Hematopoietic multipotent progenitor cell treated with erythropoietin and hydrocortisone succinate and interleukin-3 and kit ligand, for 6 days (in vitro differentiated cells): Measurements from ENCODE around the gene SCGB1A1.
A peak's percentile ranks its signal among the peaks of the same experiment; 100 is the strongest.
"Not testable (repeated sequence)": the region's sequence is repeated elsewhere in the genome, so short reads cannot be mapped to it uniquely, and the experiment has no call there.

ENCODE experiments used
- DNase-seq: peaks from one replicate; pipeline ENCODE4 v3.0.0-alpha.2; 2015

Gene SCGB1A1

DNA sequence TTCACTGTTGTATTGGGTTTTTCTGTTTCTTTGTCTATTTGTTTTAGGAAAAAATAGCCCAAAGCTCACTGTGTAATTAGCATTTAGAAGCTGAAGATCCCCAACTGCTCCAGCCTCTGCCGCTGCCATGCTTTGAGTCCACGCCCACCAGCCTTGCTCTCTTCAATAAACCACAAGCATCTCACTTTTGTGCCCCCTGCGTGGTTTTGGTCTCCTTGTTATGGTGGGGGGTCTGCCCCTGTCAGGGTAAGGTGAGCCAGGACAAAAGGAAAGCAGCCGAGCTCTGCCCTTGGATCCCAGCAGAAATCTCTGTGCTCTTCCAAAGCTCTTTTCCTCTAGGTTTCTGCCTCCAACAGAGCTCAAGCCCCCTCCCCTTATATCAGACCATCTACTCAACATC lies 4.2 kb downstream of the SCGB1A1 start:
- no peak for DNase-seq

DNA sequence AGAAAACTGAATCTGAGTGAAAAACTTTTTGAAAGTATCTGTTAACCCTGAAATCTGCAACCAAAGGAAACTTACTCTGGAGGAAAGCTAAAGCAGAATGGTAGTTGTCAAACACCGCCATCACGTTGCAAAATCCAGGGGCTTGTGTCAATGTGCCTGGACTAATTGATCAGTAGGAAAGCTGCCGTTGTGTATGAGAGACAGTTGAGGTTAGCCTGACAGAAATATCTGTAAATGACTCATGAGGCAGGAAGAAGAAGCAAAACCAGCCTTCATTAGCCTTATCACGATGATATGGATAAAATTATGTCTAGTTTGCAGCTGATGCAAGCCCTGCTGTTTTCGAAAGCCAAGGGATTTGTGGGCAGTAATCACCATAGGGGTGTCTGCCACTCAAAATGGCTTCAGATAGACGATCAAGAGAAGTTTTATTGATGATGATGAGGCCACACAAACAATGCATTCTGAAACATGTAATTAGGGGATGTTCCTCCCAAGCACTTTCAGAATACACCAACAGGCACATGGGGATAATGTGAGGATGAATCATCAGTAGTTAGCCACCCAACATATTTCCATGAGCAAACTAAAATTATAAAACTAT lies 8.9 kb downstream of the SCGB1A1 start:
- DNase-seq: peak; percentile 74

DNA sequence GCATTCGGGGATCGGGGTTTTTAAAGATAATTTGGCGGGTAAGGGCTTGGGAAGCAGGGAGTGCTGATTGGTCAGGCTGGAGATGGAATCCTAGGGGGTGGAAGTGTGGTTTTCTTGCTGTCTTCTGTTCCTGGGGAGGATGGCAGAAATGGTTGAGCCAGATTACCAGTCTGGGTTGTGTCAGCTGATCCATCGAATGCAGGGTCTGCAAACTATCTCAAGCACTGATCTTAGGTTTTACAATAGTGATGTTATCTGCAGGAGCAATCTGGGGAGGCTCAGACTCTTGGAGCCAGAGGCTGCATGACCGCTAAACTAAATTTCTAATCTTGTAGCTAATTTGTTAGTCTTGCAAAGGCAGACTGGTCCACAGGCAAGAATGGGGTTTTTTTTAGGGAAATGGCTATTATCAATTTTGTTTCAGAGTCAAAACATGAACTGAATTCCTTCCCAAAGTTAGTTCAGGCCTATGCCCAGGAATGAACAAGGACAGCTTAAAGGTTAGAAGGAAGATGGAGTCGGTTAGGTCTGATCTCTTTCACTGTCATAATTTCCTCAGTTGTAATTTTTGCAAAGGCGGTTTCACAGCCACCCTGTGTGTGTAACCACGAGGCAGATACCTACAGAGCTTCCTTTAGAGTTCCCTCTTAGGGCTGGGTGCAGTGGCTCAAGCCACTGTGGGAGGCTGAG lies 10.2 kb downstream of the SCGB1A1 start:
- DNase-seq: peak; percentile 58

DNA sequence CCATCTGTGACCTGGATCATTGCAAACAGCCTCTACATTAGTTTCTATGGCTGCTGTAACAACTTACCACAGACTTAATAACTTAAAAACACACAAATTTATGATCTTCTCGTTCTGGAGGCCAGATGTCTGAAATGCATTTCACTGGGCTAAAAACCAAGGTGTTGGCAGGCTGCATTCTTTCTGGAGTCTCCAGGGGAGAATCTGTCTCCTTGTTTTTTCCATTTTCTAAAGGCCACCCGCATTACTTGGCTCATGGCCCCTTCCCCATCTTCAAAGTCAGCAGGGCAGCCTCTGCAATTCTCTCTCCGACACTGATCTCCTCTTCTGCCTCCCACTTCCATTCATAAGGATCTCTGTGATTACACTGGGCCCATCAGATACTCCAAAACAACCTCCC lies 11.6 kb downstream of the SCGB1A1 start:
- DNase-seq: no peak

DNA sequence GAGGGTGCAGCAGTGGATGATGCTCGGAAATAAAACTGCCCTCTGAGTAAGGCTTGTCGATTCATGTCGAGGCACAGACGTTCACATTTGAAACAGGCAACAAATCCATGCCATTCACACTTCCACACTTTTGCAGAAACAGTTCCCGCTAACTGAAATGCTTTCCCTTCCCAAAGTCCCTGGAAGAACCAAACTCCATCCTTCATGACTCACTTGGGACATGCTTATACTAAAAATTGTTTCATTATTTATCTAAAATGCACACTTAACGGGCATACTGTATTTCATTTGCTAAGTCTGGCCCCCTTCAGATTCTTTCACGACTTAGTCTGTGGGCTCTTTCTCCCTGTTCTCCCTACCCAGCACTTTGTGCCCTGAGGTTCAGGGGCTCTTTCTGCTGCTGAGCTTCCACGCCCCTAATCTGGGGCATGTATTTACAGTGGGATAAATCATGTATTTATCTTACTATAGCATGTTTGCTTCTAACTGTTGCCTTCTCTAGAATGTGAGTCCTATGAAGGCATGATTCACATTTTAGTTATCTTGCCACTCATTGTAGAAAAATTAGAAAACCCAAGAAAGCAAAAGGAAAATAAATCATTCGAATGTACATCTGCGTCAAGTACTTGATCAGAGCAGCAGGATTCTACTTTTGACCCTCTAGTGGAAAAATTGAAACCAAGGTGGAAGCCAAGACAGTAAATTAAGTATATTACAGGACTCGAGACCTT lies 12.5 kb downstream of the SCGB1A1 start:
- no peak for DNase-seq

DNA sequence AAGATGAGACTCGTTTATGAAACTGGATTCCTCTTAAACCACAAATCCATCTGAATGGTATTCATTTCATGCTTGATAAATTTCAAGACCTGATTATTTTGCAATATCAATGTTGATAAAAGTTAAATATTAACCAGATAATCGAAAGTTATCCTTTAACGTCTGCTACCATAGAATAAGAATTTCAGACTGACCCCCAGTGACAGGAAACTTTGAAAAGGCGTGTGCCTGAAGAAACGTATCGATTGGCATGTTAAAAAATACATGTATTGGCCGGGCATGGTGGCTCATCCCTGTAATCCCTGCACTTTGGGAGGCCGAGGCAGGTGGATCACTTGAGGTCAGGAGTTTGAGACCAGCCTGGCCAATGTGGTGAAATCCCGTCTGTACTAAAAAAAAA lies 13.9 kb downstream of the SCGB1A1 start:
- DNase-seq: no peak

DNA sequence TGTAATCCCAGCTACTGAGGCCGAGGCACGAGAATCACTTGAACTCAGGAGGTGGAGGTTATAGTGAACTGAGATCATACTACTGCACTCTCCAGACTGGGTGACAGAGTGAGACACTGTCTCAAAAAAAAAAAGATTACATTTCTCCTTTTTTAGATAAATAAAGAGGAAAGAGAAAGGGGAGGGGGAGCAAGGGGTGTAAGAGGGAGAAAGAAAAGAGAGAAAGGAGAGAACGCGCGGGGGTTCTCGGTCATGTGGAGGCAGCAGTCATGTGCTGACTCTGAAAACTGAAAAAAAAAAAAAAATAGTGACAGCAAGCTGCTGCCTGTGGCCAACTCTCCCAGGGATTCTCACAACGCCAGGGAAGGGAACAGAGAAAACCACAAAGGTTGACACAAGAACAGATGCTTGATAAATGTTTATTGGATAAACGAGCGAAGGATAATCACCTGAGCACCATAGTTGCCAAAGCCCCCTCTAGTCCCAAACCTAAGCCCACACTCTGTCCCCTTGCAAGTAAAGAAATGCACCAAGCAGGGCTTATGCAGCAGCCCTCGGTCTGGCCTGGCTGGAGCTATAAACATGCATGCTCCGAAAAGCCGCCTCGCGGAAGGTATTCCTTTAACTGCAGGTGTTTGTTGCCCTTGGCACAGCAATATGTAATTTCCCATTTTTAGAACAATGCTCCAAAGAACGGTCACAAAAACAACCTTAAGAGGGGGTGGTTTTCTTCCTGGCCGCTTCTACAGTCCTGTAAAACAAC lies 14.5 kb downstream of the SCGB1A1 start:
- no peak for DNase-seq

DNA sequence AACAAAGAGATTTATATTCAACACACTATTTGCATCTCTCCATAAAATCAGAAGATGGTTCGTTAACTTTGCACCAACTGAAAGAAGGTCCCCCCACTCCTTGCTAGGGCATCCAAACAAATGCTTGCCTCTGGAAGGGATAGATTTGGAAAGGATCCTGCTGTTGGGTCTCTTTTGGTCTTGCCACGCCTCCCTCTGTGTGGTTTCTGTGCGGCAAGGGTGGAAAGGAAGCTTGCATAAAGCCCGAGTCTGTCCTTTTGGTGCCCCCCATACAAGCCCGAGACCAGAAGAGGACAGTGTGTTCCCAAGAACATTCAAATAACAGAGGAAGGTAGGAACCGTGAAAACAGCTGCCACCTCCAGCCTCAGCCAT lies 15.1 kb downstream of the SCGB1A1 start:
- DNase-seq: peak; percentile 56

DNA sequence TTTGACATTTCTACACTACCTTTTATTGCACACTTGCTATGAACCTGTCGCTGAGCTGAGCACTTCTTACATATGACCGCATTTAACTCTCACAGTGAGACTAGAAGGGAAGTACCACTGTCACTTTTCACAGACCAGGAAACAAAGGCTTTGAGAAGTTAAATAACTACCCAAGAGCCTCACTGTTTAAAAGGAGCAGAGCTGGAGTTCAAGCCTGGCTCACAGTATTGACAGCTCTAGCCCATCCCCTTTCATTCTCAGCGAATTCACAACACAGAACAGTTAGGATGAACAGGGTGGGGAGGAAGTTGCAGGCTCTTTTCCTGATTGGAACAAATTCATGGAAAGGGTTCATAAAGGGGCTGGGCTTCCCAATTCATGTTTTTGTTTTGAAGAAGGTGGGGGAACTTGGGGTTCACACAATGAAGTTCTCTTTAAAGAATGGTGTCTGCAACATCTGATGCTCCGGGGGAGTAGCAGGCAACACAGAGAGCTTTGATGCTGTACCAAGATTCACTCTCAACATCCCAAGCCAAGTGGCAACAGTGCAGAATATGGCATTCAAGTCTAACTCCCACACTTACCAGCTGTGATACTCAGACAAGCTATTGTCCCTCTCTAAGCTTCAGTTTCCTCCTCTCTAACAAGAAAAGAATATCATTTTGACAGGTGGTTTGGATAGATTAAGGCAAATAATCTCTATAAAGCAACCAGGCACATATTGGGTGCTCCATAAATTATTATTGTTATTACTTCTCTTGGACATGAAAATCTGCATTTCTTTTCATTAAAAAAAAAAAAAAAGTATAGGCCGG lies 17.2 kb downstream of the SCGB1A1 start:
- peak; percentile 49 for DNase-seq

DNA sequence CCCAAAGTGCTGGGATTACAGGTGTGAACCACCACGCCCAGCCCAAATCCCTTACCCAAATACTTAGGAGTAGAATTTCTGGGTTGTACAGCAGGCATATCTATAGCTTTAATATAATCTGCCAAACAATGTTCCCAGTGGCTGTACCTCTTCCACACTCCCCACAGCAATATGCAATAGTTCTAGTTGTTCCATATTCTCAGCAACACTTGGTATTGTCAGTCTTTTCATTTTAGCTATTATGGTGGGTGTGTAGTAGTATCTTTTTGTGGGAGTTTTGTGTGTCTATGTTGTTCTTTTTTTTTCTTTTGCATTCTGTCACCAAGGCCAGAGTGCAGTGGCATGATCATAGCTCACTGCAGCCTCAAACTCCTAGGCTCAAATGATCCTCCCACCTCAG lies 18.8 kb downstream of the SCGB1A1 start:
- no peak for DNase-seq

DNA sequence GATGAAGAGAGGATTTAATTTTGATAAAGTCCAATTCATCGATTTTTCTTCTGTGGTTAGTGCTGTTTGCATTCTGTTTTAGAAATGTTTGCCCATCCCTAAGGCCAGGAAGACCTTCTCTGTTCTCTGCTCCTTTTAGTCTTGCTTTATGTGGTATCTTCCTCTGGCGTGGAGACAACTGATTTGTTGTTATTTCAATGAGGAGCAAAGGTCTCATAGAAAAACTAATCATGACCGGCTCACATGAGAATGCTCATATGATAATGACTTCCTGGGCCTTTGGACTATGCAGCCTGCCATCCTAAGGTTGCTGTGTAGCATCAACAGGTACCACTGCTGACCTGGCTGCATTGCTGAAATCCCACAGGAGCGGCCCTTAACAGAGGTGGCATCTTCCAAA lies 19.8 kb downstream of the SCGB1A1 start:
- no peak for DNase-seq

DNA sequence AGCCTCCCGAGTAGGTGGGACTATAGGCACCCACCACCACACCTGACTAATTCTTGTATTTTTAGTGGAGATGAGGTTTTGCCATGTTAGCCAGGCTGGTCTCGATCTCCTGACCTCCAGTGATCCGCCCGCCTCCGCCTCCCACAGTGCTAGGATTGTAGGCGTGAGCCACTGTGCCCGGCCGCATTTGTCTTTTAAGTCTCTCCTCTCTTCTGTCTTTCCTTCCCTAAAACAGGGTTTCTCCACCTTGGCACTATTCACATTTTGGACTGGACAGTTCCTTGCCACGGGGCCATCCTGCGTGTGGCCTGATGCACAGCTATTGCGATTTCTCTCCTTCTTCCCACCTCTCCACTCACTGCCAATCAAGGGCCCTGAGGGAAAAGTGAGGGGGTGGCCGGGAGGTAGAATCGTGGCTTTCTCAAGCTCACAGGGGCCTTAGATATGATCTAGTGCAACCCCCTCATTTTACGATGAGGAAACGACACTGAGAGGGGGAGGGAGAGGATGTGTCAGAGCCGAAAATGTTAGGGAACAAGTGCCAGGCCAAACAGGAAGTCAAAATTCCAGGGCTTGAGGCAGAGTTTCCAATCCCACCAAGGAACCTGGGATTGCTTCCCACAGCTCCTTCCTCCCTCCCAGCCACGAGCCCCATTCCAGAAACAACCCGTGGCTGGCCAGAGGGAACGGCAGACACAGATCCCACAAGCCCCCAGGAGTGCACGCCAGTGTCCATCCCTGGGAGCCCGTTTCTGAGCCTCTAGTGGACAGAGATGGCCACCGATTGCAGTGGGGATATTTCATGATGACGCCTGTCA lies 21.2 kb downstream of the SCGB1A1 start:
- no peak for DNase-seq

DNA sequence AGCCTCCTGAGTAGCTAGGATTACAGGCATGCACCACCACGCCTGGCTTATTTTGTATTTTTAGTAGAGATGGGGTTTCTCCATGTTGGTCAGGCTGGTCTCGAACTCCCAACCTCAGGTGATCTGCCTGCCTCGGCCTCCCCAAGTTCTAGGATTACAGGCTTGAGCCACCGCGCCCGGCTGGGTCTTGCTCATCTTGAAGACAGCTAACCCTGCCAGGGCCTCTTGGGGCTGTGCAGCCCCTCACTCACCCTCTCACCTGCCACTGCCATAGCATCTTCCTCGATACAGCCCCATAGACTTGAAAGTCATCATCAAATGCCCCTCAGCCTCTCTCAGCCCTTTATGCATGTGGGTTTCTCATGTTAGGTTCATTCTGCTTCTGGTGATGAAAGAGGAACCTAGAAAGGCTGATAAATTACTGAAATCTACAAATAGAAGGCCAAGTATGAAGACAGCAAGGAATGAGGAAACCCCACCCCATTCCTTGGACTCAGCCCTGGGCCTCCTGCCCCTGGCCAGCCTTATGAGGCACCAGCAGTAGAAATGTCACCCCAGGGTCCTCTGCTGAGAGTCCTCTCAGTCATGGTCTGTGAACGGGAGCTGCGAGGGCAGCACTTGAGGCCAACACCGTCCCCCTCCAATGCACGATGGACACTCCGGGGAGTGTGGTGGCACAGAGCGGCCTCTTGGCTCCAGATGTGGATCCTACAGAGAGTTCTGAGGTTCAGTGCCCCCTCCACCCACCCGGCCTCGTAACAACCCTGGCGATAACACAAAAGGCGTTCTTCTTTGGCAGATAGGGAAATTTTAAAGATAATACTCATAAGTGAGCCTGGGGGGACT lies 24.8 kb downstream of the SCGB1A1 start:
- DNase-seq: peak; percentile 42

DNA sequence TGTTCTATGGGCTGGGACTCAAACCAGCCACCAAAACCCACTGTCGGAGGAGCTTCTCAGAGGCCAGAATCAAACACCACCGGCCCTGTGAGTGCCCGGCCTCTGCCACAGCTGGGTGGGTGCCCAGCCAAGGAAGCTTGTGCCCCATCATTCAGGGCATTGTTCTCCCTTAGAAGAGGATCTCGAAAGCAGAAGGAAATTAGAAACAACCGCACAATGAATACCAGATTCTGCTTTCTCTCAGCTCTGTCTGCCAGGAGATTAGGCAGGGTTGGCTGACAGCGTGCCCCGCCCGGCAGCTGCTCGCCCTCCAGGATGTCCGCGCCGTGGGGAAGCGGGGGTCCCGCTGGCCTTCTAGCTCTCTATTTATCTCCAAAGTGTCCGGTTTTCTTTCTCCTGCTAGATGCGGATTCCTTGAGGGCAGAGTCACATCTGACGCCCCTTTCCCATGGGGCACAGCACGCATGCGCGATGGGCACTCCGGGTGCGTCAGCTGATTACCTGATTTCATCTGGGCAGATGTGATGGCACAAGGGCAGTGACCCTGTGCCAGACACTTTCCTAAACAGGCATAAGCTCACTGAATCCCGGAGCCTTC lies 25.5 kb downstream of the SCGB1A1 start:
- DNase-seq: peak; percentile 73

DNA sequence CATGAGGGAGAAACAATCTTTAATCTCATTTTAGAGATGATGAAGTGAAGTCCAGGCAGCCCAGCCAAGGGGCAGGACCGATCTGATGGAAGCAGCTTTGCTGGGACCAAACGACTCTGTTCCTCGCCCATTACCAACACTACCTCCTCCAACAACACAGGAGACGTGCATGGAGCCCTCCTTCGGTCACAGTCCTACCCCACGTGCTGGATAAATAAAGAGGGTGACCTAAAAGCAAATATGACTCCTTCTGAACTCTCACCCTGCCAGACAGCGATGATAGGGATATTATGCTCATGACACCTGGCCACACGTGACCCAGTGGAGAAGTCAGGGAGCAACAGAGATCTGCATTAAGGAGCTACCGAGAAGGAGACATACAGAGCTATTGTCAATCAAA lies 26.0 kb downstream of the SCGB1A1 start:
- no peak for DNase-seq

DNA sequence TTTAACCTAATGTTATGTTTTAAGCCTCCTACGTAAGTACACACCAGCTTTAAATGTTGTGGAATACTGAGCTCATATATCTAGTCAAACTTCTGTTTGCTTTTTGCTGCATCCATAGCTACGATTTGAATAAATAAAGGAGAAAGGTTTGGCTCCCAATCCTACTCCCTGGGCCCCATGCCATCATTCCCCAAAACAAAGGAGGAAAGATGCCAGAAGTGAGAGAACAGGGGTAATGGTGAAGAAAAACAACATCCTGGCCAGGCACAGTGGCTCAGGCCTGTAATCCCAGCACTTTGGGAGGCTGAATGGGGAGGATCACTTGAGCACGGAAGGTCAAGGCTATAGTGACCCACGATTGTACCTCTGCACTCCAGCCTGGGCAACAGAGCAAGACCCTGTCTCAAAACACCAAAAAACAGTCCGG lies 26.5 kb downstream of the SCGB1A1 start:
- DNase-seq: no peak

DNA sequence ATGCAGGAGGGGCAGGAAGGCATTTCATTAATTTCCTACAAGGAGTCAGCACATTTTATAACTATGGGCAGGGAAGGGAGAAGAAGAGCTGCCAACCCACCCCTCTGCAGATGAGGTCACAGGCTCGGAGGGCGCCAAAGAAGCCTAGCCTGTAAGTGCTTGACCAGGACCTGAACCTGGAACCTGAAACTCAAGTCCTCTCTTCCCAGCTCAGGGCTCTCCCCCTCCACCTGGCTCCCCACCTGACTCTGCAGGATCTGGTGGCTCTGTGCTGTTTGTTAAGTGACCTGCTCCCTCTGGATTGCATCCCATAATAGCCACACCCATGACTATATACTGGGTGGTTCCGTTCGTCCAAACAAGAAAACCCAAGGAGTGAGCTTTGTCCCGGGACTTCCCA lies 27.3 kb downstream of the SCGB1A1 start:
- DNase-seq: no peak

DNA sequence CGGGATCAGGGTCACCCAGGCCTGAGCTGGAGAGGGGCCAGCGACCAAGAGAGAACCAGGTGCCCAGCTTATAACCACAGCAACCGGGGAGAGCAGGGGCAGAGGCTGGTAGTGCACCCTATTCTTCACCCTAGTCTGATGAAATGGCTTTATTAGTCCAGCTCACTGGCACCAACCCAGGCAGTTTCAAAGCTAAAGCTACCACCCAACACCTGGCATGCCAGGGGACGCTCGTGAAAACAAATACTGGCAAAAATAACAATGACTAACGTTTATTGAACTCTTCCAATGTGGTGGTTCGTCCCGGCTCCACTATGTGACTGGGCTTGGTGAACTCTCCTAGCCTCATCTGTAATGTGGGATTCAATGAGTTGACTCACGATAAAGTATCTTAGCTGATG lies 30.6 kb downstream of the SCGB1A1 start:
- no peak for DNase-seq

DNA sequence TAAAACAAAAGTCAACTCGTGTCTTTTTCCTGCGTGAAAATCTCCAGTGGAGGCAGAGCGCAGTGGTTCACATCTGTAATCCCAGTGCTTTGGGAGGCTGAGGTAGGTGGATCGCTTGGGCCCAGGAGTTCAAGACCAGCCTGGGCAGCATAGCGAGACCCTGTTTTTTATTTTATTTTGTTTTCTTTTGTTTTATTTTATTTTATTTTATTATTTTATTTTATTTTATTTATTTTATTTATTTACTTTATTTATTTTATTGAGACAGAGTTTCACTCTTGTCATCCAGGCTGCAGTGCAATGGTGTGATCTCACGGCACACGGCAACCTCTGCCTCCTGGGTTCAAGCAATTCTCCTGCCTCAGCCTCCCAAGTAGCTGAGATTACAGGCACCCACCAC lies 31.1 kb downstream of the SCGB1A1 start:
- not testable (repeated sequence) for DNase-seq

DNA sequence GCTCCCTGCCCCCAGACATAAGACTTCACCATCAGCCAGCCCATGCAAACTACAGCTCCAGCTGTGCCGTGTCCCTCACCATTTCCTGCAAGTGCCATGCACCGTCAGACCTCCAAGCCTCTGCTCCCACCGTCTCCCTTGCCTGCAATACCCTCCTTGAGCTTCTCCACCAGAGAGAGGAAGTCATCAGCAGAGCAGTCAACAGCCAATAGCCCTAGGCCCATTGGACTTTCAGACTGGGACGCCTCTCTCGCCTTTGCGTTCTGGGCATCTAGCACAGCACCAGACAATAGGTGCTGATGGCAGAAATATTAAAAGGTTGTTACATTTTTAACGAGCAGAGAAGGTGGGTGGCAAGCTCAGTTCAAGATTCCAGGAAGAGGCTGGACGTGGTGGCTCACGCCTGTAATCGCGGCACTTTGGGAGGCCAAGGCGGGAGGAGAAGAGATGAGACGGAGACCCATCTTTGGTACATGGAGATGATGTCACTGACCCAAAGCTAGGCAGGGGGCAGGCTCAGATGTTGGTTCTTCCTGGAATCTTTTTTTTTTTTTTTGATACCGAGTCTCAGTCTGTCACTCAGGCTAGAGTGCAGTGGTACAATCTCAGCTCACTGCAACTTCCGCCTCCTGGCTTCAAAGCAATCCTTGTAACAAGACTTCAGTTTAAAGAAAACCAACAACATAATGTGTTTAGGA lies 31.9 kb downstream of the SCGB1A1 start:
- no peak for DNase-seq
